HG03175 (cell line): ENCODE results near the gene PLCH2.

Experiments
- ATAC-seq: cut with Tn5 transposase; IDR thresholded peaks from one replicate; pipeline ENCODE4 v1.9.1; 2021; ENCODE audit warnings: mild to moderate bottlenecking, moderate library complexity; ENCODE audit not compliant: unreplicated experiment

PLCH2 gene

DNA sequence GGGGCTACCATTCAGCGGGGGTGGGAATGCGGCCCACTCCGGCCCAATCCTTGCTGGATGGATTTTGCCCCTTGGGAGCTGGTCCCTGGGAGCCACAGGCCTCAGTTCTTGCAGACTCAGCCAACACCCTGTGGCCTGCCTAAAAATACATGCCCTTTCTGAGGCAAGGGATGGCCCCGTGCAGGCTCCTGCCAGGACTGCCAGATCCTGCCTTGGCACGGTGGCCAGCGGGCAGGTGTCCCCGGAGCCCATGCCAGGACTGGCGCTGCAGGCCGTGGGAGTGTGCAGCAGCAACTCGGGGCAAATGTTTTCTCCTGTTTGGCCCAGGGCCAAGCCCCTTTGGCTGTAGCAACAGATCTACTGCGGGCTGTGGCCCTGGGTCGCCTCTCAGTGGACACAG, 51.9 kb downstream of the PLCH2 start:
- ATAC-seq: no peak

GRCh38 chr1:2528611-2528965, 52.5 kb downstream of the PLCH2 start:
- ATAC-seq: no peak

GRCh38 chr1:2528966-2529783, 53.1 kb downstream of the PLCH2 start:
- no peak for ATAC-seq

DNA sequence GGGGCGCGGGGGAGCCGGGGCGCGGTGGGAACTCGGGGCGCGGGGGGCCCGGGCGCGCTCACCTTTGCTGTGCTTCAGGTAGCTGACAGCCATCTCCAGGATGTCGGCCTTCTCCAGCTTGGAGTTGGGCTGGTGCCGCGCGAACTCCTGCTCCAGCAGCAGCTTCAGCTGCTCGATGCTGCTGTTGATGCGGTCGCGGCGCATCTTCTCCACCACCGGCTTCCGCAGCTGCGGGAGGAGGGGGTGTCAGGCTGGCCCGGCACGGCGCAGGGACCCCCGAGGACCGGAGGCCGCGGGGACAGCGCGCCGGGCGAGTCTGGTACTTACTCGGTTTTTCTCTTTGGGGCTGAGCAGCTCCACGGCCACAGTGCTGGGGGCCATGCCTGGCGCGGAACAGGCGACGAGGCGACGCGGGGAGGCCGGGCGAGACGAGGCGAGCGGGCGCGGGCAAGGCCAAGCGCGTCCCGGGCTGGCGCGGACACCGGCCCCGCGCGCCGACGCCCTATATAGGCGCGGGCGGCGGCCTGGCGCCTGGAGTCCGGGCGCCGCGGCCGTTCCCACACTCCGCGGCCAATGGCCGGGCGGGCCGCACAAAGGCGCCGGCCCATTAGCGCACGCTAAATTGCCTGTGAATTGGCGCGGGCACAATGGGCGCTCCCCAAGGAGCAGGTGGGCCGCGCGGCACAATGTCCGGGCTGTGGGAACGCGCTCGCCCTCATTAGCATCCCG, 53.9 kb downstream of the PLCH2 start, which contains the start of gene HES5:
TSS of gene HES5 (minus strand) at position 480 of the 729 bp plus-strand sequence. CDS start at position 381, 99 bp downstream.
- no peak for ATAC-seq

DNA sequence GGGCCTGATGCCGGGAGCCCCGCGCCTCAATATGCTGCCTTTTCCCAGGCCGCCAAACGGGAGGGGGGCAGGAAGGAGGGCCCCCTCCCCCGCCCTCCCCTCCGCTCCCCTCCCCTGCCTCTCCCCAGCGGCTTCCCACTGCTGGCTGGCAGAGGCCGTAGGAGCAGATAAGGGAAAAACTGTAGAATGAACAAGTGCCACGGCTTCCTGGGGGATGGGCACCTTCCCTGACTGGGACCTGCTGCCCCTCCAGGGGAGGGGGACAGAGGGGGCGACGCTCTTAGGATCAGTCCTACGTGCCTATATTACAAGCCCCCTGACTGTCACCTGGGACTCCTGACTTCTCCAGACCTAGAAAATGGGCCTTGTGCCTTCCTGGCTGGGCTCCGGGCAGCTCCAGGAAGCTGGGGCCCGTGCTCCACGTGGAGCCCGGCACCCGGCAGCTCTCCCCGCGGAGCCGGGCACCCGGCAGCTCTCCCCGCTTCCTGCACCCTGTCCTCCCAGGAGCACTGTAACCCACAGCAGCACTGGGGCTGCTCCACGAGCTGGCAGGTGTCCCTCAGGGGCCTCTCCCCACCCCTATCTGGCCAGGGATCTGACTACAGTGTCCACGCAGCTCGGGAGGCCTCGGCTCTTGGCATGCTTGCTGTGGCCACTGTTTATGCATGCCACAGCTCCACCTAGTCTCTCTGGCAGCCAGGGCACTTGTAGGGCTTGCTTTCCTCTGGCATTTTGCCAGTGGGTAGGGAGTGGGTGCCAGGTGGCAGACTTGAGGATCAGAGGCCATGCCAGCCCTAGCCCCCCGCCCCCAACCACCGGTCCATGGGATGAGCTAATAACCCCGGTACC, 54.6 kb downstream of the PLCH2 start:
- ATAC-seq: no peak

- no peak for ATAC-seq
Measured at GRCh38 chr1:2532485-2533160, 56.5 kb downstream of the PLCH2 start.

DNA sequence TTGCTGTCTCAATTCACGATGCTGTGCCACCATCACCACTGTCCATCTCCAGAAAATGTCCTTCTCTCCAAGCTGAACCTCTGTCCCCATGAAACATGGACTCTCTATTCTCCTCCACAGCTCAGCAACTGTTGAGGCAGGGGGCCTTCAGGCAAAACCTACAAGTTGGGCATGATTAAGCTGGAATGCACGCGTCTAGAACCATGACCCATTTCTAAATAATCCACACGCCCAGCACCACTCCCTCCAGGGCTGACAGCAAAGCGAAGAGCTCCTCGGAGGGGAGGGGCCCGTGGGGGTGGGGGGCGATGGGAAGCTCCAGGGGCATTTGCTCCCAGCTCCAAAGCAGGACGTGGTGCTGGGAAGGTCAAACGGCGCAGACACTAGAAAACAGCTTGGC, 57.3 kb downstream of the PLCH2 start:
- ATAC-seq: no peak

- ATAC-seq: no peak
Measured at GRCh38 chr1:2534315-2534686, 58.2 kb downstream of the PLCH2 start.

GRCh38 chr1:2534687-2535441, 58.8 kb downstream of the PLCH2 start:
- ATAC-seq: no peak

GRCh38 chr1:2535455-2535854, 59.4 kb downstream of the PLCH2 start:
- no peak for ATAC-seq

DNA sequence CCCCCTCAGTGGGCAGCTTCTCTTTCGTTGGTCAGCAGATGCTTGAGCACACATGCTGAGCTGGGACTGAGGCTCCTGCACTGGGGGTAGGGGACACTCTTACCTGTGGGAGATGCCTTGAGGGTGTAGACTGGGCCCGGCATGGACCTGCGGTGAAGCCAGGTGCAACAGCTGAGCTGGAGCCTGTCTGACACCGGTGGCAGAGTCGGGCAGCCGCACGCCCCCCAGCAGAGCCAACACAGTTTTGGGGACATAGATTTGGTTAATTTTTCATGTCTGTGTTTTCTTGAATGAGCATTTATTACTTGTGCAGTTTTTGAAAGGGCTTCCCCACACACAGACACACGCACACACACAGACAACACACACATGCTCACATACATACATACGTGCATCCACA, 59.9 kb downstream of the PLCH2 start:
- ATAC-seq: no peak

- ATAC-seq: no peak
Measured at GRCh38 chr1:2537784-2538115, 61.7 kb downstream of the PLCH2 start.

- no peak for ATAC-seq
Measured at GRCh38 chr1:2538376-2538775, 62.3 kb downstream of the PLCH2 start.

DNA sequence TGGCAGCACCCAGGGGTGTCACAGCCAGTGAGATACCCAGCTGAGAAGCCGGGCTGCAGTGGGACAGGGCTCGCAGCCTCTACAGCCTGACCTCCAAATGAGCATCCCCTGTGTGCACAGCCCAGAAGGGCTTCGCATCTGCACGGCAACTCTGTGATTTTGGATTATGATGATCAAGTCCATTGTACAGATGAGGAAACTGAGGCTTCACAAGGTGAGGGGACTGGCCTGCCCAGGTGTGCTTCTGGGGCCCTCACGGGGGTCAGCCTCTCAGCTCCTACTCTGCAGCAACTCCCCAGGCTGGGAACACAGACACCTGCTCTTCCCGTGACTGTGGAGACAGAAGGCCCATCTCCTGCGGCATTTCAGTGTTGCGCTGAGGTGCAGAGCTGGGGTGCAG, 62.8 kb downstream of the PLCH2 start:
- ATAC-seq: no peak

DNA sequence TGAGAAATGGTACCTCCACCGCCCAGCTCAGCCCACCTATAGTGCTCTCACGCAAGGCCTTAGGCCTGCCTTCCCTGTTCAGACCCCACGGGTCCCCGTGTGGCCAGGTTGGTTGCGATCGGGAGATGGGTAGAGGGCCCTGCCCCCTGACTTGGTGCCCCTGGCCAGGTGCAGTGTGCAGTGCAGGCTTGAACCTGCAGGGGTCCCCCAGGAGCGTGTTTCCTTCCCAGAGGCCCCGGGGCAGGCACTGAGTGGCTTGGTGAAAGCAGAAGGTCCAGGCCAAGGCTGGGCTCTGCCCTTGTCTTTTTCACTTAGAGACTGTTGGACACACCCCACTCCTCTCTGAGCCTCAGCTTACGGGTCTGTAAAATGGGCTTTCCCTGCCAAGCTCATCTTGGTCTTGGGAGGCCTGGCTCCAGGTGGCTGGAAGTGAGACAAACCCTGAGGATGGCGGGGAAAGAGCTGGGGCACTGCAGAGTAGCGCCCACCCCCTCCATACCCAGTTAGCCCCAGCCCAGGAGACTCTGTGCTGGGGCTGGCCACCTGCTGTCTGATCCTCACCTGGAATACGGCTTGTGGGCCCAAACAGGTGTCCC, 63.3 kb downstream of the PLCH2 start:
- no peak for ATAC-seq

DNA sequence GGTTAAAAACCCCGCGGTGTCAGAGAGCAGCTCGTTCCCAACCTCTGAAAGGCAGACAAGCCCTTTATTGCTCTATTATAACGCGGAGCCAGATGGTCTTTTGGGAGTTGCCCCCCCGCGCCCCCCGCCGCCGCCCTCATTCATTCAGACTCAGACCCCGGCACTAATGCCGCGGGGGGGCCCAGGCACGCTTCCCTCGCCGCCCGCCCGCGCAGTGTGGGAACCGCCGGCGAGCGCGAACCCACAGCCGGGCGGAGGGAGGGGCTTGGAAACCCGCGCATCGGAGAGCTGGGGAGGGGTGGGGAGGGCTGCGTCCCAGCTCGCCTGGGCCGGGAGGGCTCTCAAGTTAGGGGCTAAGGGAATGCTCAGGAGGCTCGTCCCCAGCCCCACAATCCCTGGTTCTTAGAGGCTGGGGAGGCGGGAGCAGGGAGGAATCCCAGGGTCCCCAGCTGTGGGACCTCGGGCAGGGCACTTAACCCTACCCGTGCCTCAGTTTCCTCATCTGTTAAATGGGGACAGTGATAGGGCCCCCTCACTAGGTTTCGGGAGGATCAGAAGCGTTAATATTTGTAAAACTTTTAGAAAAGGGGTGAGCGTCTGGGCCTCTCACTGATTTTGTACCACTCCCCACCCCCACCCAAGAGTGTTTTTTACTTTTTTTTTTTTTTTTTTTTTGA, 64.9 kb downstream of the PLCH2 start:
- no peak for ATAC-seq

GRCh38 chr1:2541619-2542245, 65.6 kb downstream of the PLCH2 start:
- no peak for ATAC-seq

DNA sequence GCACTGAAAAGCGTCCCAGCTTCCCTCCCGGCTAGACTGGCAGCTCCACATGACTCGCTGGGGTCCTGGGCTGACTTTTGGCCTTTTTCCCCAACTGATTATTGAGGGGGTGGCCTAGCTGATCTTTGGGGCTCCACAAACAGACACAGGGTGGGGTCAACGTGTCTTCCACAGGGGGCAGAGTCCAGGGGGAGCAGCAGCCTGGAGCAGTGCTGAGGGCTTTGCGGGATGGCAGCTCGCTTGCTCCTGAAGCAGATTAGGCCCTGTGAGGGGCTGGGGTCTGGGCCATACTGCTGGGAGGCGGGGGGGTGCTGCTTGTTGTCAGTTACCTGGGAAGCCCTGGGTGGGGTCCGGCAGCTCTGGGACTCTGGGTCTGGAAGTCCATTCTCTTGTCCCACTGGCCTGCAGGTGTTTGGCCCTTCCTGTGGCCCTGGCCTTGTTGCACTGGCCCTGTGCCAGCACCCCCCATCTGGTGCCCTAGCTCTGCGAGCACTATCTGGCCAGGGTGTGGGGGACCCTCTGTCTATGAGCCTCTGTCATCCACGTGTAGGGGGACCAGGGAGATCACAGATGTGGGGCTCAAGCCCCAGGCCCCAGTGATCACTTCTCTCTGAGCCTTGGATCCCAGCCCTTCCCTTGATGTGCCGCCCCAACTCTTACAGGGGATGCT, 66.3 kb downstream of the PLCH2 start:
- no peak for ATAC-seq
